Smooth muscle cell (in vitro differentiated cells): Measurements from ENCODE around the gene SAFB2. TPM values are rescaled to one million over a fixed set of nuclear protein-coding genes. Genes with fewer than 3 reads are reported as not detected.

ENCODE experiments used
- DNase-seq: peaks from one replicate; lab custom pipeline; 2025; ENCODE audit not compliant: unreplicated experiment; lab: John Stamatoyannopoulos, UW
- H2AFZ ChIP-seq: fragments of 200-600 bp; sonication (generic); 2 replicates; pipeline ENCODE4 v1.6.0; 2016; ENCODE audit warnings: antibody characterized with exemption, low read depth, mild to moderate bottlenecking
- H3F3A ChIP-seq: fragments of 200-600 bp; sonication (generic); 2 replicates; pipeline ENCODE4 v1.6.0; 2017; ENCODE audit warnings: antibody characterized with exemption, low read depth
- H3K27ac ChIP-seq: fragments of 200-600 bp; sonication (generic); 2 replicates; pipeline ENCODE4 v1.5.1; 2016; ENCODE audit warnings: low read depth, mild to moderate bottlenecking
- H3K27me3 ChIP-seq: fragments of 200-600 bp; sonication (generic); 2 replicates; pipeline ENCODE4 v1.6.1; 2016; ENCODE audit warnings: low read depth, mild to moderate bottlenecking
- H3K36me3 ChIP-seq: fragments of 200-600 bp; sonication (generic); 2 replicates; pipeline ENCODE4 v1.5.1; 2016; ENCODE audit warnings: low read depth
- H3K4me1 ChIP-seq: fragments of 200-600 bp; sonication (generic); 2 replicates; pipeline ENCODE4 v1.5.1; 2016; ENCODE audit warnings: low read depth
- H3K4me2 ChIP-seq: fragments of 200-600 bp; sonication (generic); 2 replicates; pipeline ENCODE4 v1.6.0; 2016; ENCODE audit warnings: mild to moderate bottlenecking
- H3K4me3 ChIP-seq: fragments of 200-600 bp; sonication (generic); 2 replicates; pipeline ENCODE4 v1.5.1; 2016; ENCODE audit warnings: mild to moderate bottlenecking
- H3K79me2 ChIP-seq: fragments of 200-600 bp; sonication (generic); 2 replicates; pipeline ENCODE4 v1.6.0; 2016; ENCODE audit warnings: low read depth, mild to moderate bottlenecking
- H3K9ac ChIP-seq: fragments of 200-600 bp; sonication (generic); 2 replicates; pipeline ENCODE4 v1.6.0; 2016; ENCODE audit warnings: low read depth
- H3K9me3 ChIP-seq: fragments of 200-600 bp; sonication (generic); replicated peaks from 2 replicates; pipeline ENCODE4 v1.5.1; 2016; ENCODE audit warnings: low read depth
- H4K20me1 ChIP-seq: fragments of 200-600 bp; sonication (generic); 2 replicates; pipeline ENCODE4 v1.6.0; 2016; ENCODE audit warnings: low read depth
- CTCF ChIP-seq: fragments of 200-600 bp; sonication (generic); IDR thresholded peaks from 2 replicates; pipeline ENCODE4 v1.5.1; 2017; ENCODE audit warnings: borderline replicate concordance, mild to moderate bottlenecking, antibody characterized with exemption; ENCODE audit not compliant: insufficient read depth, poor library complexity, severe bottlenecking
- WGBS: methylation state at CpG from one replicate; pipeline ENCODE4 v1.1.7; 2016; ENCODE audit warnings: low lambda C conversion rate; 5-methylcytosine and 5-hydroxymethylcytosine counted together
- polyA plus RNA-seq: library from polyadenylated mRNA; unstranded; fragments of >200 nt; fragmentation: Nextera tagmentation; extraction: Ambion mirVana; gene quantifications from 2 replicates; pipeline ENCODE4 v1.2.1, GENCODE V29; 2016
- total RNA-seq: library from RNA; depleted of rRNA; stranded (reverse); fragments of >200 nt; gene quantifications from 2 replicates; pipeline ENCODE4 v1.2.3, GENCODE V29; 2014

SAFB2 gene
- total and polyA plus RNA-seq, 2 experiments from 2014 or later = 28.9 to 44.9 TPM

- Histone ChIP-seq H3K79me2 (no peaks in the 10 kb centered on the region), H2AFZ (no peak overlapping the region), H3K27ac (no peak overlapping the region), H3F3A (no peaks in the 10 kb centered on the region), H4K20me1 (peaks cover 13% of the 10 kb centered on the region), H3K36me3 (peaks cover 9% of the 10 kb centered on the region), H3K4me2 (no peak overlapping the region), H3K4me3 (no peak overlapping the region), H3K27me3 (no peaks in the 10 kb centered on the region), H3K9ac (no peak overlapping the region), H3K4me1 (no peaks in the 10 kb centered on the region), H3K9me3 (no peaks in the 10 kb centered on the region)
- WGBS = 93% methylated on average over 2 of the region's 2 CpGs
- no peak for DNase-seq
- no peak for TF ChIP-seq CTCF
These were observed 41.9 kb upstream of the SAFB2 start for GRCh38 chr19:5664515-5664914.

GRCh38 chr19:5663904-5664303, 41.3 kb upstream of the SAFB2 start:
- Histone ChIP-seq H4K20me1 (peaks cover 13% of the 10 kb centered on the region), H3K4me1 (no peaks in the 10 kb centered on the region), H3K4me3 (no peak overlapping the region), H3K9me3 (no peaks in the 10 kb centered on the region), H3K79me2 (no peaks in the 10 kb centered on the region), H3K27me3 (no peaks in the 10 kb centered on the region), H3K4me2 (no peak overlapping the region), H3K36me3 (peaks cover 9% of the 10 kb centered on the region), H3F3A (no peaks in the 10 kb centered on the region), H3K27ac (no peak overlapping the region), H3K9ac (no peak overlapping the region), H2AFZ (no peak overlapping the region)
- no peak for TF ChIP-seq CTCF
- DNase-seq = no peak
- WGBS = 96% methylated on average over 17 of the region's 17 CpGs

GRCh38 chr19:5661483-5661882, 38.9 kb upstream of the SAFB2 start:
- Histone ChIP-seq H2AFZ (no peak overlapping the region), H3K36me3 (peaks cover 9% of the 10 kb centered on the region)
- WGBS = over 99% methylated on average over 42 of the region's 42 CpGs

More at GRCh38 chr19:5661483-5661882, 38.9 kb upstream of the SAFB2 start:
- peaks cover 7% of the 10 kb centered on the region for H4K20me1 ChIP-seq
- no peaks in the 10 kb centered on the region for H3K9me3 ChIP-seq
- DNase-seq = no peak
- no peak overlapping the region for H3K4me3 ChIP-seq
- no peak overlapping the region for H3K4me2 ChIP-seq
- H3K4me1 ChIP-seq = no peaks in the 10 kb centered on the region
- TF ChIP-seq CTCF = no peak
- H3K79me2 ChIP-seq = no peaks in the 10 kb centered on the region
- H3F3A ChIP-seq = no peaks in the 10 kb centered on the region
- no peak overlapping the region for H3K9ac ChIP-seq
- no peaks in the 10 kb centered on the region for H3K27me3 ChIP-seq
- no peak overlapping the region for H3K27ac ChIP-seq
